HepG2 (cell line): ENCODE measurements around the gene CS.

Experiments
- GABPA ChIP-seq, 2 experiments: IDR thresholded peaks; 2 replicates each; pipeline ENCODE4 v1.6.1; 2011 to 2016; ENCODE audit warnings: low read depth in 2 of 2, low read length in 1 of 2, missing biosample characterization in 1 of 2, missing genetic modification characterization in 1 of 2
- GFI1 ChIP-seq: sonication (generic); formaldehyde crosslinking; IDR thresholded peaks from 2 replicates; pipeline ENCODE4 v1.5.0; 2020; ENCODE audit warnings: missing genetic modification reagents, mild to moderate bottlenecking, borderline replicate concordance
- NR3C1 ChIP-seq: sonication (generic); formaldehyde crosslinking; IDR thresholded peaks from 2 replicates; pipeline ENCODE4 v1.4.0; 2020; ENCODE audit warnings: missing genetic modification reagents
- POLR2A ChIP-seq, 2 experiments: IDR thresholded peaks; 2 replicates each; pipeline ENCODE4 v1.6.1; 2011; ENCODE audit warnings: low read depth in 2 of 2, low read length in 2 of 2, mild to moderate bottlenecking in 1 of 2, moderate library complexity in 1 of 2; ENCODE audit not compliant: insufficient read depth in 1 of 2
- REST ChIP-seq, 2 experiments: IDR thresholded peaks; 2 replicates each; pipeline ENCODE4 v1.6.1; 2011 to 2012; ENCODE audit warnings: low read length in 2 of 2, borderline replicate concordance in 1 of 2, low read depth in 1 of 2, mild to moderate bottlenecking in 1 of 2, moderate library complexity in 1 of 2
- SIX1 ChIP-seq: sonication (generic); formaldehyde crosslinking; IDR thresholded peaks from 2 replicates; pipeline ENCODE4 v1.4.0; 2020; ENCODE audit warnings: missing genetic modification reagents, borderline replicate concordance
- ZFY ChIP-seq: sonication (generic); formaldehyde crosslinking; IDR thresholded peaks from 2 replicates; pipeline ENCODE4 v1.4.0; 2020; ENCODE audit warnings: missing genetic modification reagents
- ZNF7 ChIP-seq: IDR thresholded peaks from 2 replicates; pipeline ENCODE4 v1.6.1; 2016; ENCODE audit warnings: missing biosample characterization, missing genetic modification reagents
- ZNF777 ChIP-seq: sonication (generic); formaldehyde crosslinking; IDR thresholded peaks from 2 replicates; pipeline ENCODE4 v1.4.0; 2020; ENCODE audit warnings: missing genetic modification reagents
- TF ChIP-seq, protein P1 (sequence below): sonication (generic); formaldehyde crosslinking; IDR thresholded peaks from 2 replicates; pipeline ENCODE4 v1.4.0; 2020; ENCODE audit warnings: mild to moderate bottlenecking, missing genetic modification reagents
- TF ChIP-seq, protein P2 (sequence below): conservative IDR thresholded peaks from 2 replicates; pipeline ENCODE4 v1.6.1; 2018; ENCODE audit warnings: missing genetic modification reagents
- TF ChIP-seq, protein P3 (sequence below): sonication (generic); formaldehyde crosslinking; IDR thresholded peaks from 2 replicates; pipeline ENCODE4 v1.5.0; 2020; ENCODE audit warnings: mild to moderate bottlenecking, missing genetic modification reagents, moderate library complexity

DNA sequence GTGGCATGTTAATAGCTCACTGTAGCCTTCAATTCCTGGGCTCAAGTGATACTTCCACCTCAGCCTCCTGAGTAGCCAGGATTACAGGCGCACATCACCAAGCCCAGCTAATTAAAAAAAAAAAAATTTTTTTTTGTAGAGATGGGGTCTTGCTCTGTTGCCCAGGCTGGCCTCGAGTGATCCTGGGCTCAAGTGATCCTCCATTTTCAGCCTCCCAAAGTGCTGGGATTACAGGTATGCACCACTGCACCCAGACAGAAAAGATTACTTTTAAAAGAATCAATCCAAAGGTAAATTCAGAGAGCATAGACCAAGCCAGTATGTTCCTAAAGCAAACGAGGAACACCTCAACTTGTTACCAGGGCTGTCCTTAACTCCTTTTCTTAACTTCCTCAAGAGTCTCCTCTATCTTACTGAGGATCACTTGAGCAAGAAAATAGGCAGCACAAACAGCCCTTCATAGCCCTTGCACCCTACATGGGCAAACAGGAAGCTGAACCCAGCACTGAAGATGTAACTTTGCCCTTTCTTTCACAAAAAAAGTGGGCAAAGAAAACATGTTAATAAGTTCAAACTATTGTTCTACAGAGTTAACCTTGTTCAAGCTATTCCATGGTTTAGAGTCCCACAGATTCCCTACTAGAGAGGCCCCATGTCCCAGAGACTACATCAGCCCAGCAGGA is 11.3 kb downstream of the CS start:
- TF ChIP-seq SIX1 (CRISPR knock-in tag), result no peak
- TF ChIP-seq GFI1 (CRISPR knock-in tag), result no peak
- TF ChIP-seq, protein P1, sequence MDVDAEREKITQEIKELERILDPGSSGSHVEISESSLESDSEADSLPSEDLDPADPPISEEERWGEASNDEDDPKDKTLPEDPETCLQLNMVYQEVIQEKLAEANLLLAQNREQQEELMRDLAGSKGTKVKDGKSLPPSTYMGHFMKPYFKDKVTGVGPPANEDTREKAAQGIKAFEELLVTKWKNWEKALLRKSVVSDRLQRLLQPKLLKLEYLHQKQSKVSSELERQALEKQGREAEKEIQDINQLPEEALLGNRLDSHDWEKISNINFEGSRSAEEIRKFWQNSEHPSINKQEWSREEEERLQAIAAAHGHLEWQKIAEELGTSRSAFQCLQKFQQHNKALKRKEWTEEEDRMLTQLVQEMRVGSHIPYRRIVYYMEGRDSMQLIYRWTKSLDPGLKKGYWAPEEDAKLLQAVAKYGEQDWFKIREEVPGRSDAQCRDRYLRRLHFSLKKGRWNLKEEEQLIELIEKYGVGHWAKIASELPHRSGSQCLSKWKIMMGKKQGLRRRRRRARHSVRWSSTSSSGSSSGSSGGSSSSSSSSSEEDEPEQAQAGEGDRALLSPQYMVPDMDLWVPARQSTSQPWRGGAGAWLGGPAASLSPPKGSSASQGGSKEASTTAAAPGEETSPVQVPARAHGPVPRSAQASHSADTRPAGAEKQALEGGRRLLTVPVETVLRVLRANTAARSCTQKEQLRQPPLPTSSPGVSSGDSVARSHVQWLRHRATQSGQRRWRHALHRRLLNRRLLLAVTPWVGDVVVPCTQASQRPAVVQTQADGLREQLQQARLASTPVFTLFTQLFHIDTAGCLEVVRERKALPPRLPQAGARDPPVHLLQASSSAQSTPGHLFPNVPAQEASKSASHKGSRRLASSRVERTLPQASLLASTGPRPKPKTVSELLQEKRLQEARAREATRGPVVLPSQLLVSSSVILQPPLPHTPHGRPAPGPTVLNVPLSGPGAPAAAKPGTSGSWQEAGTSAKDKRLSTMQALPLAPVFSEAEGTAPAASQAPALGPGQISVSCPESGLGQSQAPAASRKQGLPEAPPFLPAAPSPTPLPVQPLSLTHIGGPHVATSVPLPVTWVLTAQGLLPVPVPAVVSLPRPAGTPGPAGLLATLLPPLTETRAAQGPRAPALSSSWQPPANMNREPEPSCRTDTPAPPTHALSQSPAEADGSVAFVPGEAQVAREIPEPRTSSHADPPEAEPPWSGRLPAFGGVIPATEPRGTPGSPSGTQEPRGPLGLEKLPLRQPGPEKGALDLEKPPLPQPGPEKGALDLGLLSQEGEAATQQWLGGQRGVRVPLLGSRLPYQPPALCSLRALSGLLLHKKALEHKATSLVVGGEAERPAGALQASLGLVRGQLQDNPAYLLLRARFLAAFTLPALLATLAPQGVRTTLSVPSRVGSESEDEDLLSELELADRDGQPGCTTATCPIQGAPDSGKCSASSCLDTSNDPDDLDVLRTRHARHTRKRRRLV (CRISPR knock-in tag), result no peak
- TF ChIP-seq, protein P2, sequence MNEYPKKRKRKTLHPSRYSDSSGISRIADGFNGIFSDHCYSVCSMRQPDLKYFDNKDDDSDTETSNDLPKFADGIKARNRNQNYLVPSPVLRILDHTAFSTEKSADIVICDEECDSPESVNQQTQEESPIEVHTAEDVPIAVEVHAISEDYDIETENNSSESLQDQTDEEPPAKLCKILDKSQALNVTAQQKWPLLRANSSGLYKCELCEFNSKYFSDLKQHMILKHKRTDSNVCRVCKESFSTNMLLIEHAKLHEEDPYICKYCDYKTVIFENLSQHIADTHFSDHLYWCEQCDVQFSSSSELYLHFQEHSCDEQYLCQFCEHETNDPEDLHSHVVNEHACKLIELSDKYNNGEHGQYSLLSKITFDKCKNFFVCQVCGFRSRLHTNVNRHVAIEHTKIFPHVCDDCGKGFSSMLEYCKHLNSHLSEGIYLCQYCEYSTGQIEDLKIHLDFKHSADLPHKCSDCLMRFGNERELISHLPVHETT (CRISPR knock-in tag), result no peak
- TF ChIP-seq REST (IDR thresholded peaks at IDR 0.05; ENCODE audit: borderline replicate concordance in 1 of 2, low read depth in 1 of 2, low read length in 2 of 2), result no peak
- TF ChIP-seq, protein P3, sequence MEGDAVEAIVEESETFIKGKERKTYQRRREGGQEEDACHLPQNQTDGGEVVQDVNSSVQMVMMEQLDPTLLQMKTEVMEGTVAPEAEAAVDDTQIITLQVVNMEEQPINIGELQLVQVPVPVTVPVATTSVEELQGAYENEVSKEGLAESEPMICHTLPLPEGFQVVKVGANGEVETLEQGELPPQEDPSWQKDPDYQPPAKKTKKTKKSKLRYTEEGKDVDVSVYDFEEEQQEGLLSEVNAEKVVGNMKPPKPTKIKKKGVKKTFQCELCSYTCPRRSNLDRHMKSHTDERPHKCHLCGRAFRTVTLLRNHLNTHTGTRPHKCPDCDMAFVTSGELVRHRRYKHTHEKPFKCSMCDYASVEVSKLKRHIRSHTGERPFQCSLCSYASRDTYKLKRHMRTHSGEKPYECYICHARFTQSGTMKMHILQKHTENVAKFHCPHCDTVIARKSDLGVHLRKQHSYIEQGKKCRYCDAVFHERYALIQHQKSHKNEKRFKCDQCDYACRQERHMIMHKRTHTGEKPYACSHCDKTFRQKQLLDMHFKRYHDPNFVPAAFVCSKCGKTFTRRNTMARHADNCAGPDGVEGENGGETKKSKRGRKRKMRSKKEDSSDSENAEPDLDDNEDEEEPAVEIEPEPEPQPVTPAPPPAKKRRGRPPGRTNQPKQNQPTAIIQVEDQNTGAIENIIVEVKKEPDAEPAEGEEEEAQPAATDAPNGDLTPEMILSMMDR (CRISPR knock-in tag), result no peak
- TF ChIP-seq ZNF7 (CRISPR knock-in tag), result no peak
- no peak for TF ChIP-seq NR3C1
- TF ChIP-seq ZFY, result no peak
- no peak for TF ChIP-seq ZNF777 (CRISPR knock-in tag)
- TF ChIP-seq POLR2A (IDR thresholded peaks at IDR 0.05; ENCODE audit: insufficient read depth in 1 of 2, low read depth in 2 of 2, low read length in 2 of 2), result no peak
- TF ChIP-seq GABPA (IDR thresholded peaks at IDR 0.05; ENCODE audit: low read depth, low read length), result no peak
- TF ChIP-seq GABPA (CRISPR knock-in tag; IDR thresholded peaks at IDR 0.05; ENCODE audit: low read depth), result no peak
